TTC549 (cell line): ENCODE results near the gene LPP.

ENCODE experiments used
- FAIRE-seq: peaks from 2 replicates; lab custom pipeline; 2012; peaks lifted over from hg19 to GRCh38; lab: Jason Lieb, UNC

LPP gene

DNA sequence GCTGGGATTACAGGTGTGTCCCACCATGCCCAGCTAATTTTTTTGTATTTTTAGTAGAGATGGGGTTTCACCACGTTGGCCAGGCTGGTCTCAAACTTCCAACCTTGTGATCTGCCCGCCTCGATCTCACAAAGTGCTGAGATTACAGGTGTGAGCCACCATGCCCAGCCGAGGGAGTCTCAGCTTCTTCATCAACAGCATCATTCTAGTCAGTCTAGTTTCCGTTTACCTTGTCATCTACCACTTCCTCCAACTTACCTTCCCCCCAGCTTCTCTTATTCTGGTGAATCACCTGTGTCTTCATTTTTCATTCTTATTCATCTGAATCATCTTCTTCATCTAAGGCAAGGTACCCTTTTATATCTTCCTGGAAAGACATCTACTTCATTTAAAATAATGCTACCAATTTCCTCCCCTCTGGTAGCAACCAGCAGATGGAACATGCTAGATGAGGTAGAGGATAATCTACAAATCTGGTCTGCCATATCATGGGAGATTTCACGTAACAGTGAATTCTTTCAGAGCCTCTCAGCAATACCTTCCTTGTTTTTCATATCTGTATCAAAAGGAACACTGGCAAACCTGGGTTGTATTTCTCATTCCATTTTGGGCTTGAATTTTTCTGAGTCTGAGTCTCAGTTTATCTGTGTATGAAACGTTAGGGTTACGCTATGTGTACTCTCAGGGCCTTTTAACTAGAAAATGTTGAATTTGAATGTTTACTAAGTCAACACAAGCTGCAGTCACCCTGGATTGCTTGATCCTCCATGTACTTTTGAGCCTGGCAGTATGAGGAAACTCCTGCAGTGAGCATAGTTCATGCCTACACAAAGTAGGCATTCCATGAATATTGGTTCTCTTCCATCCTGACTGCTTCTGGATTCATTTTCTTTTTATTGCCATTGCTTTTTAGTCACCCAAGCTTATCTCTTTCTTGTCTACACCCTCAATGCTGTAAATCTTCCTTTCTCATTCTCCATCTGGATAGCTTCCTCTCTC lies 16.8 kb downstream of the LPP start:
- FAIRE-seq = no peak

DNA sequence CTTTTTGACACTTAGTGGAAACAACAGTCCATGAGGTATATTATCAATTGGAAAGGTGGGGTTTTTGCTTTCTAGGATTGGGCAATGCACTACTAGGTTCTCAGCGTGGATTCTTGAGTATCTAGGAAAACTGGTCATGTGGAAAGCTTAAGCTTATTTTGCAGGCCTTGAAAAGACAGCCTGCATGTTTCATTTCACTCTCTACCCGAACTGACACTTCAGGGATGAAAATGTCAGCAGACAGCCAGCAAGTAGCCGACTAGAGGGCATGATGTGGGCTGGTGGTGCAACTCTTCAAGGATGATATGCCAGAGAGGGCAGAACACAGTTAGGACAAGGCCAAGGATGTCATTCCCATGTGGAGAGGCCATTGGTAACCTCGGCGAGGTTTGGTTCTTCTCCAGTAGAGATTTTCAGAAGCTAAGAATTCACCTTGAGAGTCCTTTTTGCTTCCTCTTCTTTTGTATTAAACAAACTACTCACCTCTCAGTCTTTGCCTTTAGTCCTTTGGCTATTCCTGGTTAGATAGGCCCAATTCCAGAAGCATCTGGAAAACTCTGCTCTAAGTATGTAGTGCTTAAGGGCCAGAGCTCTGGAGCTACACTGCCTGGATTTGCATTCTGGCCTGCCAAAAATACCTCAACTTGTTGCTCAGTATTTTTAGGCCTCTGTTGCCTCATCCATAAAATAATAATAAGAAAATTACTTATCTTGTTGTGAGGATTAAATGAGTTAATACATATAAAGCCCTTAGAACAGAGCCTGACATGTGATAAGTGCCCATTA lies 17.9 kb downstream of the LPP start:
- FAIRE-seq = no peak

DNA sequence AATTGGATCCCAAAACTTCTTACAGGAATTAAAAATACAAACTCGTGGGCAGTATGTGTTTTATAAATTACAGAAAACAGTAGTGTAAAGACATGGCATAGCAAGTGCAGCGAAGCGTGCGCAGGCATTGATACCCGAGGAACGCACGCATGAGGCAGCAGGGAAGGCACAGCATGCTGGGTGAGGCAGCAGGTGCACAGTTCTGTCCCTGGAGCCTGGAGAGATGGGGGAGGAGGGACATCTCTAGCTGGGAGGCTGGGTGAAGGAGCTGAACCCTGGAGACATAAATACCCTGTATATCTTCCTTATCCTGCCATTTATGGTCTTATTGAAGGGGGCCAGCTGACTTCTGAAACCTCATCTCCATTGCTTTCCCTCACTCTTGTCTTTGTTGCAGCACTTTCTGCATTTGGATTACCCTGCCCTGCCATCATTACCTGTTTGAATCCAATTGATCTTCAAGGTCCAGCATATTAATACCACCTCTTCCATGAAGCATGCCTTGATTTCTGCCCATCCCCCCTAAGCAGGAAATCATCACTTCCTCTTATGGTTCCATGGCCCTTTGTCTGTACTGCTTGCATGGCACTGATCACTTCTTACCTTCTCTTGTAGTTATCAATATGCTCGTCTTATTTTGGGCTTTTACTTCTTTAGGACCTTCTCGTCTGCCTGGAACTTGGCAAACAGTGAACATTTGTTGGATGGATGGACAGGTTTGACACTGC lies 20.5 kb downstream of the LPP start:
- no peak for FAIRE-seq

DNA sequence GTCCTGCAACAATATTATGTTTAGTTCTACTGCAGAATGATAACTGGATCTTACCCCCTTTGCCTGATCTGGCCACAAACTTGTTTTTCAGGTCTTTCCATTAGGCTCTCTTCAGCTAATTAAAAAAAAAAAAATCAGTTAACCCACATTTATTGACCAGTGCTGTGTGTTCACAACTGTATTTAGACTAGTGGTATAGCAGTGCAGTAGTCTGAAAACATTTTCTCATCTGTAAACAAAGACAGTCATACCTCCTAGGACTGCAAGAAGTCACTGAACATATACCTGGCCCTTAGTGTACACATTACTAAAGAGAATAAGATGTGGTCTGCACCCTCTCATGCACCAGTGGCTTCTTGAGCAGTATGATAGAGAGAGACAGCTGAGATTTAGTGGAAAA lies 22.5 kb downstream of the LPP start:
- FAIRE-seq = no peak

DNA sequence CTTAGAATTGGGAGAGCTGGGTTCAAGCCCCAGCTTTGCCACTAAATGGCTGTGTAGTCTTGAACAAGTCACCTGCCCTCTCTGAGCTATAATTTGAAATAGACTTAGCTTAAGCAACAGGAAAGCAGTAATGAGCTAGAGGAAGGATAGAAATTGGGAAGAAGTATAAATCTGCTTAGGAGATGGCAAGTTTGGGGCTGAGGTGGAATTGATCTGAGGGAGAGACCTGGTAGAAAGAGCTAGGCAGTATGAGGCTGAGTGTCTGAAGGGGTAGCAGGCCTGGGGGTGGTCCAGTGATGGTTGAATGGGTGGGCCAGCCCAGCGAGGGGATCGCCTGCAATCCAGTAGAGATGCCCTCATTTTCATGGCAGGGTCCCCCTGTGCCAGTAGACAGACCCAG lies 22.9 kb downstream of the LPP start:
- FAIRE-seq = no peak

DNA sequence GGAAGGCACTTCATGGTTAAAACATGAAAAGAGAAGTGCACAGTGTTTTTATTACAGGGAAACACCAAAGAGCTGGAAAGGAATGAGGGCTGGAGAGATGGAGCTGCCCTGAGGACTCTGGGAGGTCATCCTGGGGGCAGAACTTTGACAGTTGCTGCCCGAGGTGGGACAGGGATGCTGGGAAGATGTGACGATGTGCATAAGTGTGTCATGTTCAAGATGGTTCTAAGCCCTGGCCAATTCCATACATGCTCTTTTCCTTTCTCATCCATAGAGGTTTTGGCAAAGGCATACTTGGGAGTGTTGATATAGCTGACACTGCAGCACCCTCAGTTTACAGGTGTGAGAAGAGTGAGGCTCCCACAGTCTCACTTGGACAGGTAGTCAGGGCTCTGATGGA lies 23.8 kb downstream of the LPP start:
- FAIRE-seq = no peak

DNA sequence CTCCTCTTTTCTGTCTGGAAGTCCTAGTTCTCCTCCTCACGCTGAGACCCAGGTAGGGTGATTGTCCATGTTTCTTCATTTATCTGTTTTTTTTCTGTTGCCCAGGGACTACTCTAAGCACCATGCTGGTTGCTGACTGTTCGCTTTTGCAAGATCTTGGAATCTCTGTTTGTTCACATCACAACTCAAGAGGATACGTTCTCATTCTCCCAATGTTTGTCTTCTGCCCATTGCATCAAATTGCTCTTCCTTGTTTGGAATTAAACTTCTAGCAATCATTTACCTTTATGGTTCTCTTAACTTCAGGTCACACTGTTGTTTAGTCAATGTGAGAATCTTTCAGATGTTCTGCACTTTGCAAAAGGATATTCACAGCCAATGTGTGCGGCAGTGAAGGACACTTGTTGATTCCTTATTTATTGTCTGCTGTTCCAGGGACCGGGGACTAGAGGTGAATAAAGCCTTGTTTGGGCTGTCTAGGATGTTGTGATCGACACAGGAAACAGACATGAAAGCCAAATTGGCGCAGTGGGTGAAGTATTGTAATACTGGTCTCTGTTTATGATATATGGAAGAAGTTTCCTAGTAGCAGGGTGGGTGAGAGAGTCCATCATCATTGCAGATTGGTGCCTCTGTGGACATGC lies 24.5 kb downstream of the LPP start:
- FAIRE-seq = no peak

DNA sequence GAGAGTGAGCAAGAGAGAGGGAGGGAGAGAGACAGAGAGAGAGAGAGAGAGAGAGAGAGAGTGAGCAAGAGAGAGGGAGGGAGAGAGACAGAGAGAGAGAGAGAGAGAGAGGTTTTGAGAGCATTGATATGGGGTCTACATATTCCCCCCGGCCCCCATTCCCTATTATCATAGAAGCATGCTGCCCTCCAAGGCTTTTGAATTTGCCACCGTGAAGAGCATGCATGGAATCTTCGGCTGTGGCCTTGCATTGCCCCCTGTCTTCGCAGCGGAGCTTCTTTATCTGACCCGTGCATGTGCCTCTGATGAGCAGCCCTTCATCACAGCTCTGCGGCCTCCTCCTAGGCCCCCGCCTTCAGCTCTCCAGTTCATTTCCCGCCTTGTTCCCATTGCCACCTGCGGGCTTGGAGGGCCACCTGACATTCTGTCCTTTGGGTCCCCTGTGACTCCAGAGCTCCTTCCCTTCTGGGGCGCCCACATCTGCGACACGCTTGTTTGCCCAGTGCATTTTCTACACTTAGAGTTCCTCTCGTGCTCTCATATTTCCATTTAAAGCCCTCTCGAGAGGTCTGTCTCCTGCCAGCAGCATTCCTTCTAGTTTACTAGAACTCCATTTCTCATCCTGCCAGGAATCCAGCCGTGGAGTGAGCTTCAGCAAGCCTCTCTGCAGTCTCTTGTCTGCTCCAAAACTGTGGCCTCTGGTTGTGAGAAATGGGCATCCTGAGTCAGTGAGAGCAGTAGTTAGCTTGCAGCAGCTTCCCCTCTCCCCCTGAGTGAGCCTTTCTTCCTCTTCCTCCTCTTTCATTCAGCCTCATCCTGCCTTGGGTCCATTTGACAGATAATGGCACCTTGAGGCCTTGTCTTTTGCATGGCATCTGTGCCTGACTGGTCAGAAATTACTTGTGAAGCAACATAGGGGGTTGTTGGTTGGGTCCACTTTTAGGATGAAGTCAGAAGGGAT lies 25.3 kb downstream of the LPP start:
- FAIRE-seq = no peak

DNA sequence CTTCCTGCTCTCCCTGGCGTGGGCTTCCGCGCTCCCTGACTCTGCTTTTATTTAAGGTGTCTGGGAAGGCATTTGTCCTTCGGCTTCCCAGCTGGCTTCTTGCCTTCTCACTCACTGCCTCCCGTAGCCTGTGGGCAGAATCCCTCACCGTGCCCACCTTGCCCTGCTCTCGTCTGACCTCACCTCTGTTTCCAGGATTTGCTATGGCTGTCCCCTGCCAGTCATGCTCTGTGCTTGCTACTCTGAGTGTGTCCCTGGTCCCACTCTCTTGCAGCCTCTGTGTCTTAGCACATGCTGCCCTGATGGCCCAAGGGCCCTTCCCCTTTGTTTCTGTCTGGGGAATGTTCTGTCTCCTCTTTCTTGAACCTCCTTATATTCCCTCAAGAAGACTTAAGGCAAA lies 26.2 kb downstream of the LPP start:
- FAIRE-seq = no peak

DNA sequence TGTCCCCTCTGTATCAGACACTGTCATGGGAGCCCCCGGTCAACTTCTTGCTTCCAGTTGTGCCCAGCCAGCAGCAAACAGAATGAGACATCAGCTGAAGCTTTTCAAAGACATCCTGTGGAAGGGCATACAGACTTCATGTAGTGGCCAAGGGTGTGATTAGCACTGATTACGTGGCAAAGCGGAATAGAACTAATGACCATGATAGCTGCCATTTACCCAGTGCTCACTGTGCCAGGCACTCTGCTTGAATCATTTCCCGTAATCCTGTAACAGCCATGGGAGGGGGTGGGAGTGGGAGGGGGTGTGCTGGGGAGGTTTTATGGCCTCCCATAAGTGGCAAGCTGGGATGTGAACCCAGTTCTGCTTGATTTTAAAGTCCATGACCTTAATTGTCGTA lies 29.5 kb downstream of the LPP start:
- FAIRE-seq = no peak

DNA sequence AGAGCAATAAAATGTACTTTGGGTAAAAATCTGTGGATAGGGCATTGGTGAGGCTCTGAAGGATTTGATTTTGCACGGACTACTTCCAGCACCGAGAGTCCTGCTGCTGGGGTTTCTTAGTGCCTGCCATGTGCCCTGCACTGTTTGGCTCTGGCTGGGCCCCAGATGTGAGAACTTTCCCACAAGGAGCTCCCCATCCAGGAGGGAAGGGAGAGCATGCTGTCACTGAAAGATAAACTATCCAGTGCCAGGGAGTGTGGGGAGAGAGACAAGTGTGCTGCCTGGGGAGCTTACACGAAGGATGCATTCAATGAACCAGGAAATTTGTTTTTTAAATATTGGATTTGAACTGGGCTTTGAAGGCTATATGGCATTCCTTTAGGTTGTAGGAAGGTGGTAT lies 30.2 kb downstream of the LPP start:
- FAIRE-seq = no peak

DNA sequence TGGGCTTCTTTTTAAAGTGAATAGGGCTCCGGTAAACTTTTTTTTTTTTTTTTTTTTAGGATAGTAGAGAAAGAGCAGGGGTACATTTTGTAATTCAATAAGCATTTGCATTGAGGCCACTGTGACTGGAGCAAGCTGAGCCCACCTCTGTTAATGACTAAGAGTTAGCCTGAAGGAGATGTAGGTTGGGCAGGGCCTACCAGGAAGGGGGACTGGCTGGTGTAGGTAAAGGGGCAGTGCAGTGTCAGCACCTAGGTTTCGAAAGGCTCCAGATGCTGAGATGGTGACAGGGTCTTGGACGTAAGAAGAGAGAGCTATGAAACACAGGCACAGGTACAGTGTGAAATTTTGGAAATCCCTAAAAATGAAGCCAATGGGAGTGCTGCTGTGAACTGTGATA lies 30.7 kb downstream of the LPP start:
- FAIRE-seq = no peak

DNA sequence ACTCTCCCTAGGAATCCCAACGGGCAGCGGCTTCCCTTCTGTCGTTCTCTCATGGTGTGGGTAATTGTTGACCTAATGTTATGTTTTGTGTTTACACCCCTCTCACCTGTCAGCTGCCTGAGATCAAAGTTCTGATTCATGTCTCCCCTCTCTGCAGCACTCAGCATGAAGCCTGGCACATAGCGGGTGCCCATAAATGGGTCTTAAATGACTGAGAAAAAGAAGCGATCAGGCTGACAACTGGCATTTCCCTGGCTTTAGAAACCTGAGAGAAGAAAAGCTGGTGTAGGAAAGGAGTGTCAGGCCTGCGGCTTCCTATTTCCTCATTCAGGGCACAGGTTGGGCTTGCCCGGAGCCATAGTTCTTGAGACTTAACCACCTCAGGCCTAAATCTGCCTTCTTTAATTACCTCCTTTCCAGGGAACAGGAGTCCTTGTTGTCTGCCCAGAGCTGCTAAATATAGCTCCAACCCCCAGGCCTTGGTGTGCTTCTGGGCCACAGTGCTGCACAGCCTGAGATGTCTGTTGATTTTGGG lies 31.8 kb downstream of the LPP start:
- FAIRE-seq = no peak

DNA sequence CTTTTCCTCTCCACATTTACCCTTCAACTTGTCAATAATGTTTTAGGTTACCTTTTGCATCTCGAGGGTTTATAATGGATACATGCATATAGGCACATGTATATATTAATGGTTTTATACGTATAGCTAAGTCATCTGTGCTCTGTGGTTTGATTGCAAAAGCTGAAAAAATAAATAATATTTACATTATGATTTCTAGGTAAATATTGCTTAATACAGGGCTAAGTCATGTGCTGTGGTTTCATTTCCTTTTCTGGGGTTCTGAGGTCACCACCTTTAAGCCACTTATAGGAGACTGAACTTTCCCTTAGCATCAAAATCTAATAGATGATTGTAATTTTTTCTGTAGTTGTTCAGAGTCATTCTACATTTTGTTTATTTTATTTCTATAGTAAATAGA lies 33.1 kb downstream of the LPP start:
- FAIRE-seq = no peak

DNA sequence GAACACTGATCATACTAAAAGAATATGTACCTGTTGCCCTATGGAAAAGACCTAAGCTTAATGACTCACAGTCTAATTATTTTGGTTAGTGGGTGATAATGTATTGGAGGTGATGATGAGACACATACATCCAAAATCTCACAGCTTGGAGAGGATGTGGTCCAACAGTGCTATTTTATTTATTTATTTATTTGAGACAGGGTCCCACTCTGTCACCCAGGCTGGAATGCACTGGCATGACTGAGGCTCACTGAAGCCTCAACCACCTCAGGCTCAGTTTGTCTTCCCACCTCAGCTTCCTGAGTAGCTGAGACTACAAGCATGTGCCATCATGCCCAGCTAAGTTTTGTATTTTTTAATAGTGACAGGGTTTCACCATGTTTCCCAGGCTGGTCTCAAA lies 35.0 kb downstream of the LPP start:
- FAIRE-seq = no peak

DNA sequence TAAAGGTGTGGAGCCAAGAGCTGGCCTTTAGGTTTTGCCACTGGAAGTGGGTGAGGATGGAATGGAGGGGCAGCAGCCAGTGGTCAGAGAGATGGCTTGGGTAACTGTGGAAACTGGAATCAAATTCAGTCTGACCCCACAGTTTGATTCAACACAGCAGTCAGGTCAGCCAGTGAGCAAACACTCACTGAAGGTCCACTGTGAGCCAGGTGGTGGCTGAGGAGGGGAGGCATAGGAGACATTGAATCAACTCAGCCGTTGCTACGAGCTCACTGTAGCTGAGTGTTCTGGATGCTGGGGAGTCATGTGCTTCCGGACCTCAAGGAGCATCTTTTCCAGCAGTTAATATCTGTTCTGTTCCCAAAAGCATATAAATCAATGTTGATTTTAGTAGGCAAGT lies 37.5 kb downstream of the LPP start:
- no peak for FAIRE-seq

DNA sequence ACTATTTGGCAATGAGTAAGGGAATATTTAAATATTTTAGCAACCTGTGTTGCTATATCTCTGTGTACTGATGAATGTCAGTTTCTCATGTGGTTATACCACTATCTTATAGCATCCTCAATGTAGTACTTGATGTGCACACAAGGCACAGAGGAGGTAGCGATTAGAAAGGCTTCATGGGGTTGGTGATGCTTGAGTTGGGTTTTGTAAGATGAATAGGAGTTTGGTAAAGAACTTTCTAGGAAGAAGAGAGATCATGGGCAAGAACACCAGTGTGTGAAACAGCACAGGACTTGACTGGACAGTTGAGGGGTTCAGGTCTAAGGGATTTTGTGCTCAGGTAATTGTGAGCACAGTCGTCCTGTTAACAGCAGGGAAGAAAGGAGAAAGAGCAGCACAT lies 38.1 kb downstream of the LPP start:
- no peak for FAIRE-seq

DNA sequence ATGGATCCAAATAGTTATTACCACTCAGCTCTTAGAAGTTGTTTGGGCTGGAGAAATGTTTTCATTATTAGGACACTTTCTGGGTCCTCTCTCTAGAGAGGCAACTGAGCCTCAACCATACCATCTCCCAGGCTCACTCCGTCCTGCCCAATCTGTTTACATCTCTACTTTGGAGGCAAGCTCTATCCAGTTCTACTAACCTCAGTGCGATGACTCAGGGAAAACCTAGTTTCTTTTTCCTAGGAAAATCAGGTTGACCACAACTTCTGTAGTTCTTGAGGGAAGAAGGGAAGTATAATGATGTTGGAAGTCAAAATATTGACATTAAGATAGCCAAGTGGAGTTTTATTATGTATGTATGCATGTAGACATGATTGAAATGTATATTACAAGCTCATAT lies 40.4 kb downstream of the LPP start:
- no peak for FAIRE-seq

DNA sequence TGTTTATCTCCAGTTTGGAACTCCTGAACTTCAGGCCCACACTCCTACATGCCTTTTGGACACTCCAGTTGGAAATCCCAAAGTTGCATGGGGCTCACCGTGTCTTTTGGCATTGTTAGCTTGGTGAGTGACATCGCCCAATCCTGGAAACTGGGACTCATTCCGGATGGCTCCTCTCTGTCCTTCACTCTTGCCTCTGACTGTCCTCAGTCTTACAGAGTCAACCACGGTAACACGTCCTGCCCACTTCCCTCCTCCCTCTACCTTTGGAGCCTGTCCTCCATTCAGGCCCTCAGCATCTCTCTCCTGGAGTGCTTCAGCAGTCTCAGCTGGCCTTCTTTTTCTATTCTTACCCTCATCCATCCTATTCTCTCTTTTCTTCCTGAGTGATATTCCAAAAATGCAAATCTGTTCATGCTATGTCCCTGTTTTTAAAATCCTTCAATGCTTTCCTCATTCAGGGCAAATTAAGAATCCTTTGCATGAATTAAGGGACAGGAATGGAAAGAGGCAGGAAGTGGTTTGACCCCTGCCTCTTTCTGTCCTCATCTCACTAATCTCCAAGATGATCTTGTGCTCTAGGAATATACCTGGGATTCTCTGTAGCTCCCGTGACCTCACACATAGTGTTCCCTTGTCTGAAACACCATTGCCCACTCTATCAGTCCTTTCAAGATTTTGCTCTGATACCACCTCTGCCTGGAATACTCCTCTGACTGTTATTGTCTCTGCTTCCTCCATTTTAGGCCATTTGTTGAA lies 42.5 kb downstream of the LPP start:
- no peak for FAIRE-seq

DNA sequence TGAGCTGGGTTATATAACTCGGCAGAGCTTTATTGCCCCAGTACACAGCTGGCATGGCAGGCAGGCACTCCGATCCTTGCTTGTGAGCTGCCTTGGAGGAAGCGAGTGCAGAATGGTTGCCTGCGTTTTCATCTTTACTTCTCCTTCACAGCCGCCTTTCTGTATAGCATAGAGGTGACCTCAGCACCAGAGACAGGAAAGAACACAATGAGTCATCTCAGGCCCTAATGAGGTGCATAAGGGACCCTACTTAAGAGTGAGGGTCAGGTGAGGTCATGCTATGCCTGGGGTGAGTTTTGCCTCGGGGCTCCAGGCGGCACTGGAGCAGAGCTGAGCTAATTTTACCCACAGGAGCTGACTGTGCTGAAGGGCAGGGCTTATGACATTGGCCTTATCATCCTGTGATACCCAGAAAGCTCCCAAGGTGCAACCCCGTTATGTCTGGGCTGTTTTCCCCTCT lies 43.5 kb downstream of the LPP start:
- no peak for FAIRE-seq
